ENCODE results near the gene RFX2. TPM values are rescaled to one million over a fixed set of nuclear protein-coding genes. Genes with fewer than 3 reads are reported as not detected.
A peak's percentile ranks its signal among the peaks of the same experiment; 100 is the strongest.

RFX2 gene
- total RNA-seq, 1 donor from 2014 or later, result 4.0 TPM

GRCh38 chr19:5984600-5984999 lies 125.7 kb downstream of the RFX2 start:
- intact Hi-C loops (cut with DNase I), result no loop called here
- no peak for DNase-seq (ENCODE audit: low spot score)

GRCh38 chr19:5983367-5983955 lies 126.8 kb downstream of the RFX2 start:
- no peak for DNase-seq (ENCODE audit: low spot score)
- intact Hi-C loops (cut with DNase I), result no loop called here

GRCh38 chr19:5978606-5979552 lies 131.4 kb downstream of the RFX2 start:
- intact Hi-C loops (cut with DNase I), result no loop called here
- DNase-seq (ENCODE audit: low spot score), result no peak

GRCh38 chr19:5977785-5978605 lies 132.3 kb downstream of the RFX2 start, which contains the start of gene RANBP3:
Gene RANBP3, minus strand, starts transcription at chr19:5978140. Its CDS starts 58 bp downstream, at chr19:5978082.
- peak; percentile 99 for DNase-seq (ENCODE audit: low spot score)
- intact Hi-C loops (cut with DNase I), result no loop called here

- intact Hi-C loops (cut with DNase I), result no loop called here
- no peak for DNase-seq (ENCODE audit: low spot score)
Observed at GRCh38 chr19:5977222-5977784, 133.0 kb downstream of the RFX2 start.

GRCh38 chr19:5976768-5977167 lies 133.5 kb downstream of the RFX2 start:
- DNase-seq (ENCODE audit: low spot score), result no peak
- intact Hi-C loops (cut with DNase I), result no loop called here

- DNase-seq (ENCODE audit: low spot score), result no peak
- intact Hi-C loops (cut with DNase I), result no loop called here
Observed at GRCh38 chr19:5975388-5975728, 134.9 kb downstream of the RFX2 start.

- intact Hi-C loops (cut with DNase I), result no loop called here
- no peak for DNase-seq (ENCODE audit: low spot score)
Observed at GRCh38 chr19:5974721-5975387, 135.4 kb downstream of the RFX2 start.

- intact Hi-C loops (cut with DNase I), result no loop called here
- DNase-seq (ENCODE audit: low spot score), result no peak
Observed at GRCh38 chr19:5973867-5974635, 136.2 kb downstream of the RFX2 start.

GRCh38 chr19:5973376-5973775 lies 136.9 kb downstream of the RFX2 start:
- intact Hi-C loops (cut with DNase I), result no loop called here

GRCh38 chr19:5972355-5972731 lies 138.0 kb downstream of the RFX2 start:
- no peak for DNase-seq (ENCODE audit: low spot score)
- intact Hi-C loops (cut with DNase I), result no loop called here

More at GRCh38 chr19:5973376-5973775, 136.9 kb downstream of the RFX2 start:
- no peak for DNase-seq (ENCODE audit: low spot score)

- no peak for DNase-seq (ENCODE audit: low spot score)
- intact Hi-C loops (cut with DNase I), result no loop called here
Observed at GRCh38 chr19:5971714-5972354, 138.5 kb downstream of the RFX2 start.

GRCh38 chr19:5969476-5969875 lies 140.8 kb downstream of the RFX2 start:
- intact Hi-C loops (cut with DNase I), result loop anchor here (5.0 kb wide), 2 partner anchors 62 to 167 kb away; no protein-coding TSS in a partner anchor
- DNase-seq (ENCODE audit: low spot score), result no peak

- intact Hi-C loops (cut with DNase I), result loop anchor here (5.0 kb wide), 2 partner anchors 61 to 166 kb away; no protein-coding TSS in a partner anchor
- no peak for DNase-seq (ENCODE audit: low spot score)
Observed at GRCh38 chr19:5968431-5969373, 141.6 kb downstream of the RFX2 start.

- peak; percentile 85 for DNase-seq (ENCODE audit: low spot score)
- intact Hi-C loops (cut with DNase I), result loop anchor here (5.0 kb wide), 2 partner anchors 61 to 166 kb away; no protein-coding TSS in a partner anchor
Observed at GRCh38 chr19:5967994-5968430, 142.3 kb downstream of the RFX2 start.

- intact Hi-C loops (cut with DNase I), result loop anchor here (5.0 kb wide), 2 partner anchors 60 to 165 kb away; no protein-coding TSS in a partner anchor
- DNase-seq (ENCODE audit: low spot score), result no peak
Observed at GRCh38 chr19:5967571-5967970, 142.7 kb downstream of the RFX2 start.

GRCh38 chr19:5966941-5967340 lies 143.4 kb downstream of the RFX2 start:
- DNase-seq (ENCODE audit: low spot score), result no peak
- intact Hi-C loops (cut with DNase I), result loop anchor here (5.0 kb wide), 2 partner anchors 60 to 165 kb away; no protein-coding TSS in a partner anchor
